Lung (tissue), 10 donors: ENCODE measurements around the gene FRG2C. TPM values are rescaled to one million over a fixed set of nuclear protein-coding genes. Genes with fewer than 3 reads are reported as not detected.
"Not testable (repeated sequence)": the region's sequence is repeated elsewhere in the genome, so short reads cannot be mapped to it uniquely, and the experiment has no call there.

Experiments
- ATAC-seq: fragments of 200-7000 bp; cut with Tn5 transposase; one replicate; pipeline ENCODE4 v1.9.1; 2020; ENCODE audit warnings: moderate number of reproducible peaks; ENCODE audit not compliant: insufficient read depth, low FRiP score
- DNase-seq, 3 donors: peaks; one replicate each; pipeline ENCODE4 v3.0.0-alpha.2; 2013 to 2017
- H3K27ac ChIP-seq, 2 donors: one replicate each; pipeline ENCODE4 v1.5.1; 2013; ENCODE audit warnings: mild to moderate bottlenecking in 2 of 2, moderate library complexity in 2 of 2, control low read depth in 1 of 2, inconsistent platforms in 1 of 2, low read depth in 1 of 2, low read length in 1 of 2
- H3K27me3 ChIP-seq, 3 donors: one replicate each; pipeline ENCODE4 v1.5.1; 2013; ENCODE audit warnings: low read length in 2 of 3; ENCODE audit not compliant: control insufficient read depth in 3 of 3, insufficient read depth in 3 of 3
- H3K36me3 ChIP-seq, 4 donors: one replicate each; pipeline ENCODE4 v1.5.1; 2013; ENCODE audit warnings: low read length in 4 of 4, mild to moderate bottlenecking in 1 of 4, moderate library complexity in 1 of 4; ENCODE audit not compliant: control insufficient read depth in 4 of 4, insufficient read depth in 4 of 4
- H3K4me1 ChIP-seq, 5 donors: one replicate each; pipeline ENCODE4 v1.5.1; 2013; ENCODE audit warnings: low read length in 5 of 5, mild to moderate bottlenecking in 2 of 5, moderate library complexity in 1 of 5; ENCODE audit not compliant: control insufficient read depth in 5 of 5, insufficient read depth in 5 of 5
- H3K4me3 ChIP-seq: one replicate; pipeline ENCODE4 v1.5.1; 2013; ENCODE audit warnings: mild to moderate bottlenecking, control low read depth, moderate library complexity
- H3K9ac ChIP-seq, 2 donors: one replicate each; pipeline ENCODE4 v1.5.1; 2013; ENCODE audit warnings: low read length in 2 of 2, control low read depth in 1 of 2; ENCODE audit not compliant: insufficient read depth in 1 of 2
- H3K9me3 ChIP-seq, 4 donors: one replicate each; pipeline ENCODE4 v1.5.1; 2013; ENCODE audit warnings: low read length in 3 of 4, mild to moderate bottlenecking in 1 of 4, moderate library complexity in 1 of 4; ENCODE audit not compliant: control insufficient read depth in 4 of 4, insufficient read depth in 3 of 4
- WGBS, 2 donors: extraction: QIAGEN DNeasy Blood & Tissue Kit; methylation state at CpG; one replicate each; pipeline ENCODE4 v1.1.7; 2013; 5-methylcytosine and 5-hydroxymethylcytosine counted together
- polyA plus RNA-seq, 2 donors: library from polyadenylated mRNA; stranded (reverse); fragments of 200-250 nt; gene quantifications; one replicate each; pipeline ENCODE4 v1.2.1, GENCODE V29; 2013
- total RNA-seq, 2 donors: library from RNA; depleted of rRNA in 1 of 2; stranded (reverse); fragments of >200 nt in 1 of 2; gene quantifications; one replicate each; pipeline ENCODE4 v1.2.1, GENCODE V29; 2014 to 2021
- donor health status: Bipolar disorder and iron deficiency.
- donor health status: healthy.
- donor health status: DM: yes; HTN: yes; CAD: no.

Gene FRG2C
- total and polyA plus RNA-seq, 4 donors, result not detected

GRCh38 chr3:75668759-75669347, 4.7 kb downstream of the FRG2C start:
- not testable (repeated sequence) for H3K9ac ChIP-seq, H3K4me3 ChIP-seq, H3K27ac ChIP-seq, H3K36me3 ChIP-seq
- ATAC-seq, result peak; percentile 66
- peak in 1 of 3 donors; percentile 8 for DNase-seq
- 51 to 54% methylated on average over 52 to 53 of the region's 53 CpGs for WGBS, 2 donors
- H3K27me3 ChIP-seq, result peaks cover 0 to 69% (median 37%) of the 10 kb centered on the region in 3 donors
- H3K9me3 ChIP-seq, result peaks cover 0 to 47% (median 0%) of the 10 kb centered on the region in 4 donors
- H3K4me1 ChIP-seq, result peaks cover 0 to 18% (median 0%) of the 10 kb centered on the region in 5 donors

GRCh38 chr3:75669348-75670297, 5.5 kb downstream of the FRG2C start:
- ATAC-seq (peak; percentile 56), DNase-seq (peak; percentile 43 to 59 (median 53))
- H3K27ac ChIP-seq, H3K9ac ChIP-seq, H3K36me3 ChIP-seq: not testable (repeated sequence)
- WGBS, 2 donors, result 34% methylated on average over 71 of the region's 71 CpGs
- Histone ChIP-seq H3K4me1 (peaks cover 0 to 18% (median 0%) of the 10 kb centered on the region in 5 donors), H3K4me3 (peak overlapping the region; percentile 17), H3K9me3 (peaks cover 0 to 52% (median 0%) of the 10 kb centered on the region in 4 donors), H3K27me3 (peaks cover 0 to 66% (median 31%) of the 10 kb centered on the region in 3 donors)

- not testable (repeated sequence) for H3K4me3 ChIP-seq, ATAC-seq, H3K9ac ChIP-seq, H3K27ac ChIP-seq, H3K36me3 ChIP-seq
- Histone ChIP-seq H3K27me3 (peaks cover 0 to 61% (median 29%) of the 10 kb centered on the region in 3 donors), H3K9me3 (peaks cover 0 to 58% (median 2%) of the 10 kb centered on the region in 4 donors), H3K4me1 (peaks cover 0 to 18% (median 0%) of the 10 kb centered on the region in 5 donors)
- WGBS, 2 donors, result 11 to 16% methylated on average over 51 of the region's 51 CpGs
- DNase-seq, result peak; percentile 68 to 73 (median 70)
These were observed 6.5 kb downstream of the FRG2C start for GRCh38 chr3:75670298-75671286.

- H3K27ac ChIP-seq, ATAC-seq: not testable (repeated sequence)
These were observed 7.4 kb downstream of the FRG2C start for GRCh38 chr3:75671287-75672139.

GRCh38 chr3:75672140-75672775, 8.1 kb downstream of the FRG2C start:
- not testable (repeated sequence) for ATAC-seq, H3K9ac ChIP-seq, H3K36me3 ChIP-seq, H3K4me3 ChIP-seq
- 18 to 19% methylated on average over 59 of the region's 59 CpGs for WGBS, 2 donors
- H3K4me1 ChIP-seq, result peaks cover 0 to 18% (median 0%) of the 10 kb centered on the region in 5 donors
- DNase-seq, result peak; percentile 82 to 84 (median 83)
- H3K9me3 ChIP-seq, result peaks cover 0 to 55% (median 4%) of the 10 kb centered on the region in 4 donors
- H3K27ac ChIP-seq, result peak overlapping the region in 1 of 2 donors; percentile 1
- peaks cover 0 to 45% (median 21%) of the 10 kb centered on the region in 3 donors for H3K27me3 ChIP-seq

More at GRCh38 chr3:75671287-75672139, 7.4 kb downstream of the FRG2C start:
- H3K27me3 ChIP-seq, result peaks cover 0 to 52% (median 24%) of the 10 kb centered on the region in 3 donors
- 18 to 20% methylated on average over 32 of the region's 32 CpGs for WGBS, 2 donors
- H3K4me1 ChIP-seq, result peaks cover 0 to 18% (median 0%) of the 10 kb centered on the region in 5 donors
- H3K9ac ChIP-seq, H3K36me3 ChIP-seq, H3K4me3 ChIP-seq: not testable (repeated sequence)
- peaks cover 0 to 55% (median 4%) of the 10 kb centered on the region in 4 donors for H3K9me3 ChIP-seq
- DNase-seq, result peak in 1 of 3 donors; percentile 7

- H3K4me3 ChIP-seq, DNase-seq, ATAC-seq, H3K27ac ChIP-seq, H3K36me3 ChIP-seq, H3K9ac ChIP-seq, H3K9me3 ChIP-seq, H3K4me1 ChIP-seq, H3K27me3 ChIP-seq: not testable (repeated sequence)
- 35 to 100% methylated on average over 1 of the region's 1 CpG for WGBS, 2 donors
These were observed 19.8 kb downstream of the FRG2C start for GRCh38 chr3:75683965-75684364.
